WTC11 (cell line): ENCODE data around the gene PANX2. TPM values are rescaled to one million over a fixed set of nuclear protein-coding genes. Genes with fewer than 3 reads are reported as not detected.

ENCODE experiments used
- ATAC-seq: fragments of 200-7000 bp; cut with Tn5 transposase; 2 replicates; pipeline ENCODE4 v1.10.0; 2021; ENCODE audit warnings: mild to moderate bottlenecking, moderate library complexity
- CTCF ChIA-PET: fragments of 300-600 bp; sonication (Branson Sonifier 250); formaldehyde crosslinking; loops from one replicate; lab custom pipeline; 2021; ENCODE audit warnings: antibody characterized with exemption; lab: Charles Lee
- POLR2A ChIA-PET: fragments of 350-600 bp; sonication (Branson Sonifier 250); formaldehyde crosslinking; loops from one replicate; lab custom pipeline; 2021; ENCODE audit warnings: antibody characterized with exemption; lab: Charles Lee
- DNase-seq: peaks from one replicate; pipeline ENCODE4 v3.0.0; 2021; ENCODE audit warnings: low spot score
- H3K27ac Mint-ChIP-seq: 2 replicates; pipeline ENCODE4 v1.8.0; 2021; ENCODE audit warnings: mixed read lengths
- H3K27me3 Mint-ChIP-seq: 2 replicates; pipeline ENCODE4 v1.8.0; 2021; ENCODE audit warnings: low read depth, mild to moderate bottlenecking, moderate library complexity, mixed read lengths
- H3K36me3 Mint-ChIP-seq: 2 replicates; pipeline ENCODE4 v1.8.0; 2021; ENCODE audit warnings: mixed read lengths
- H3K4me1 Mint-ChIP-seq: 2 replicates; pipeline ENCODE4 v1.8.0; 2022; ENCODE audit warnings: mixed read lengths
- H3K4me3 Mint-ChIP-seq: 2 replicates; pipeline ENCODE4 v1.8.0; 2021; ENCODE audit warnings: mild to moderate bottlenecking, moderate library complexity, mixed read lengths
- H3K9me3 Mint-ChIP-seq: 2 replicates; pipeline ENCODE4 v1.8.0; 2021; ENCODE audit warnings: mixed read lengths
- CBFB ChIP-seq: sonication (generic); formaldehyde crosslinking; IDR thresholded peaks from 2 replicates; pipeline ENCODE4 v1.8.1; 2022; ENCODE audit warnings: mild to moderate bottlenecking, low read depth, missing genetic modification reagents
- EMX1 ChIP-seq: fragments of 250-450 bp; sonication (Bioruptor Pico); IDR thresholded peaks from 2 replicates; pipeline ENCODE4 v1.8.0; 2021; ENCODE audit warnings: mild to moderate bottlenecking
- ETV6 ChIP-seq: sonication (generic); formaldehyde crosslinking; IDR thresholded peaks from 2 replicates; pipeline ENCODE4 v1.8.1; 2022; ENCODE audit warnings: mild to moderate bottlenecking, missing genetic modification reagents
- FOXP1 ChIP-seq: sonication (generic); formaldehyde crosslinking; IDR thresholded peaks from 2 replicates; pipeline ENCODE4 v1.8.0; 2022; ENCODE audit warnings: missing genetic modification reagents, mild to moderate bottlenecking, moderate library complexity, borderline replicate concordance
- HMGA2 ChIP-seq: fragments of 250-450 bp; sonication (Bioruptor Pico); IDR thresholded peaks from 2 replicates; pipeline ENCODE4 v1.4.0; 2021; ENCODE audit warnings: mild to moderate bottlenecking, moderate library complexity
- RORB ChIP-seq: fragments of 250-450 bp; sonication (Bioruptor Pico); IDR thresholded peaks from 2 replicates; pipeline ENCODE4 v1.9.0; 2021; ENCODE audit warnings: mild to moderate bottlenecking
- SOX15 ChIP-seq: fragments of 250-450 bp; sonication (Bioruptor Pico); IDR thresholded peaks from 2 replicates; pipeline ENCODE4 v1.9.0; 2021; ENCODE audit warnings: mild to moderate bottlenecking
- TEAD4 ChIP-seq: sonication (generic); formaldehyde crosslinking; IDR thresholded peaks from 2 replicates; pipeline ENCODE4 v1.8.0; 2022; ENCODE audit warnings: mild to moderate bottlenecking, missing genetic modification reagents
- TP53 ChIP-seq: sonication (generic); formaldehyde crosslinking; IDR thresholded peaks from 2 replicates; pipeline ENCODE4 v1.8.1; 2023; ENCODE audit warnings: mild to moderate bottlenecking, missing genetic modification reagents
- ZNF121 ChIP-seq: sonication (generic); formaldehyde crosslinking; IDR thresholded peaks from 2 replicates; pipeline ENCODE4 v1.8.0; 2023; ENCODE audit warnings: missing genetic modification reagents
- total RNA-seq: library from RNA; stranded (reverse); gene quantifications from 3 replicates; pipeline ENCODE4 v1.2.3, GENCODE V29; 2021
- TF ChIP-seq, protein P1 (sequence below): sonication (generic); formaldehyde crosslinking; IDR thresholded peaks from 2 replicates; pipeline ENCODE4 v1.8.1; 2022; ENCODE audit warnings: low read depth, missing genetic modification reagents, borderline replicate concordance
- TF ChIP-seq, protein P2 (sequence below): sonication (generic); formaldehyde crosslinking; IDR thresholded peaks from 2 replicates; pipeline ENCODE4 v1.8.0; 2022; ENCODE audit warnings: missing genetic modification reagents
- TF ChIP-seq, protein P3 (sequence below): fragments of 200-600 bp; IDR thresholded peaks from 2 replicates; pipeline ENCODE4 v1.8.0; 2022; ENCODE audit warnings: antibody characterized with exemption
- TF ChIP-seq, protein P4 (sequence below): sonication (generic); formaldehyde crosslinking; IDR thresholded peaks from 2 replicates; pipeline ENCODE4 v1.8.0; 2022; ENCODE audit warnings: mild to moderate bottlenecking, missing genetic modification reagents
- TF ChIP-seq, protein P5 (sequence below): fragments of 250-450 bp; sonication (Bioruptor Pico); IDR thresholded peaks from 2 replicates; pipeline ENCODE4 v1.9.0; 2021; ENCODE audit warnings: mild to moderate bottlenecking

Gene PANX2
- total RNA-seq, 1 experiment from 2014 or later, result 10.2 TPM

DNA sequence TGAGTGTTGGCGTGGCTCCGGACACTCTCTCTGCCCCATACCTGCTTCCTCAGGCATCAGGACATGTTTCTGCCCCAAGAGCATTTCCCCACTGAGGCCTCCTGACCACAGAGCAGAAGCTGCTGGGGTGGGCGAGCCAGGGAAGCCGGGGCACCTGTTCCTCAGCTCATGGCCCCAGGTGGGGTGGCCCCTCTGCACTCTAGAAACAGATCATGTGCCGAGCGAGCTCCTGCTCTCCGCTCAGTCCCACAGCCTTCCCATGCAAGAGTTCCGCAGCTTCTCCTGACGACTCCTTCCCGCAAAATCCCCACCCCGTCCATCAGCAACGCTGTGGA is 22.4 kb upstream of the PANX2 start:
- ATAC-seq (no peak), DNase-seq (no peak)
- Mint-ChIP-seq H3K36me3 (no peaks in the 10 kb centered on the region), H3K4me3 (no peak overlapping the region), H3K27me3 (no peaks in the 10 kb centered on the region), H3K27ac (no peak overlapping the region), H3K9me3 (no peaks in the 10 kb centered on the region), H3K4me1 (0 out of 2 replicates have a peak, but pooled peaks cover 2% of the 10 kb centered on the region)
- ChIA-PET CTCF (interaction anchor here (0.7 to 2.7 kb wide), 12 partner anchors 11 to 552 kb away, joined by 3 to 14 read pairs (median 6); partner anchors contain the start of gene TUBGCP6), POLR2A (no interaction called here)
- TF ChIP-seq TEAD4 (CRISPR knock-in tag) (no peak), CBFB (CRISPR knock-in tag) (no peak), RORB (CRISPR knock-in tag) (no peak), TP53 (CRISPR knock-in tag) (no peak), ETV6 (CRISPR knock-in tag) (no peak), SOX15 (CRISPR knock-in tag) (no peak), HMGA2 (CRISPR knock-in tag) (no peak), FOXP1 (CRISPR knock-in tag) (no peak), ZNF121 (CRISPR knock-in tag) (no peak), EMX1 (CRISPR knock-in tag) (no peak)
- TF ChIP-seq, protein P1, sequence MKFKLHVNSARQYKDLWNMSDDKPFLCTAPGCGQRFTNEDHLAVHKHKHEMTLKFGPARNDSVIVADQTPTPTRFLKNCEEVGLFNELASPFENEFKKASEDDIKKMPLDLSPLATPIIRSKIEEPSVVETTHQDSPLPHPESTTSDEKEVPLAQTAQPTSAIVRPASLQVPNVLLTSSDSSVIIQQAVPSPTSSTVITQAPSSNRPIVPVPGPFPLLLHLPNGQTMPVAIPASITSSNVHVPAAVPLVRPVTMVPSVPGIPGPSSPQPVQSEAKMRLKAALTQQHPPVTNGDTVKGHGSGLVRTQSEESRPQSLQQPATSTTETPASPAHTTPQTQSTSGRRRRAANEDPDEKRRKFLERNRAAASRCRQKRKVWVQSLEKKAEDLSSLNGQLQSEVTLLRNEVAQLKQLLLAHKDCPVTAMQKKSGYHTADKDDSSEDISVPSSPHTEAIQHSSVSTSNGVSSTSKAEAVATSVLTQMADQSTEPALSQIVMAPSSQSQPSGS (CRISPR knock-in tag), result no peak
- TF ChIP-seq, protein P2, sequence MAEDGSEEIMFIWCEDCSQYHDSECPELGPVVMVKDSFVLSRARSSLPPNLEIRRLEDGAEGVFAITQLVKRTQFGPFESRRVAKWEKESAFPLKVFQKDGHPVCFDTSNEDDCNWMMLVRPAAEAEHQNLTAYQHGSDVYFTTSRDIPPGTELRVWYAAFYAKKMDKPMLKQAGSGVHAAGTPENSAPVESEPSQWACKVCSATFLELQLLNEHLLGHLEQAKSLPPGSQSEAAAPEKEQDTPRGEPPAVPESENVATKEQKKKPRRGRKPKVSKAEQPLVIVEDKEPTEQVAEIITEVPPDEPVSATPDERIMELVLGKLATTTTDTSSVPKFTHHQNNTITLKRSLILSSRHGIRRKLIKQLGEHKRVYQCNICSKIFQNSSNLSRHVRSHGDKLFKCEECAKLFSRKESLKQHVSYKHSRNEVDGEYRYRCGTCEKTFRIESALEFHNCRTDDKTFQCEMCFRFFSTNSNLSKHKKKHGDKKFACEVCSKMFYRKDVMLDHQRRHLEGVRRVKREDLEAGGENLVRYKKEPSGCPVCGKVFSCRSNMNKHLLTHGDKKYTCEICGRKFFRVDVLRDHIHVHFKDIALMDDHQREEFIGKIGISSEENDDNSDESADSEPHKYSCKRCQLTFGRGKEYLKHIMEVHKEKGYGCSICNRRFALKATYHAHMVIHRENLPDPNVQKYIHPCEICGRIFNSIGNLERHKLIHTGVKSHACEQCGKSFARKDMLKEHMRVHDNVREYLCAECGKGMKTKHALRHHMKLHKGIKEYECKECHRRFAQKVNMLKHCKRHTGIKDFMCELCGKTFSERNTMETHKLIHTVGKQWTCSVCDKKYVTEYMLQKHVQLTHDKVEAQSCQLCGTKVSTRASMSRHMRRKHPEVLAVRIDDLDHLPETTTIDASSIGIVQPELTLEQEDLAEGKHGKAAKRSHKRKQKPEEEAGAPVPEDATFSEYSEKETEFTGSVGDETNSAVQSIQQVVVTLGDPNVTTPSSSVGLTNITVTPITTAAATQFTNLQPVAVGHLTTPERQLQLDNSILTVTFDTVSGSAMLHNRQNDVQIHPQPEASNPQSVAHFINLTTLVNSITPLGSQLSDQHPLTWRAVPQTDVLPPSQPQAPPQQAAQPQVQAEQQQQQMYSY (CRISPR knock-in tag), result no peak

DNA sequence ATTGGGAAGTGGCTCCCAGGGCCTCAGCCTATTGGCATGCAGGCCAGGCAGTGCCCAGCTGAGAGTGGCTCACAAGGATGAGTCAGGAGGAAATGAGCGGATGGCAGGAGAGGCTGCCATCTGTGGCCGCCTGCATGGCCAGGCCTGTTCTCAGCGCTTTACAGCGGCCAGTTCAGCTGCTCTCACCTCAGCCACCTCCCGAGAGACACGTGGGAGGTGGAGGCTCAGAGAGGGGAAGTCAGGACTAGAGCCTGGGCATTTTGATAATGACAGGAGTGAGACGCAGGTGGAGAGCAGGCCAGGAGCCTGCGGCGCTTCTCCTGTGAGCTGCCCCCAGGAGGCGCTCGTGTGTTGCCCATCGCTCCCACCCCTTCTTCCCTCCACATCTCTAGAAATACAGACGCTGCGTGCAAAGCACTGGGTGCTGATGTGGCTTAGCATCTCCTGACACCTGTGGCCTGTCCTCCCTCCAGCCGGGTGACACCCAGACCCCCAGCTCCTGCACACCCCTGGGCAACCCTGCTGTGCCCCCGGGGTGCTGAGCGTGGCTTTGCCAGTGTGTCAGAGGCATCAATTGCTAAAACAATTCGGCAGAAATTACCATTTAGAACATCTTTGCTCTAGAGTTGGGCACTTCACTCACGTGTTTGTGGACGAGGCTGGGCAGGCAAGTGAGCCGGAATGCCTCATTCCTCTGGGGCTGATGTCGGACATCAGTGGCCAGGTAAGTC is 21.4 kb upstream of the PANX2 start:
- no peaks in the 10 kb centered on the region for H3K36me3 Mint-ChIP-seq
- H3K4me1 Mint-ChIP-seq, result 0 out of 2 replicates have a peak, but pooled peaks cover 2% of the 10 kb centered on the region
- H3K9me3 Mint-ChIP-seq, result no peaks in the 10 kb centered on the region
- CTCF ChIA-PET, result interaction anchor here (0.6 to 2.7 kb wide), 29 partner anchors 9 to 1329 kb away, joined by 3 to 19 read pairs (median 4); partner anchors contain the start of genes MAPK12, MLC1 and TUBGCP6
- DNase-seq, result peak; percentile 74
- POLR2A ChIA-PET, result no interaction called here
- TF ChIP-seq, protein P3, sequence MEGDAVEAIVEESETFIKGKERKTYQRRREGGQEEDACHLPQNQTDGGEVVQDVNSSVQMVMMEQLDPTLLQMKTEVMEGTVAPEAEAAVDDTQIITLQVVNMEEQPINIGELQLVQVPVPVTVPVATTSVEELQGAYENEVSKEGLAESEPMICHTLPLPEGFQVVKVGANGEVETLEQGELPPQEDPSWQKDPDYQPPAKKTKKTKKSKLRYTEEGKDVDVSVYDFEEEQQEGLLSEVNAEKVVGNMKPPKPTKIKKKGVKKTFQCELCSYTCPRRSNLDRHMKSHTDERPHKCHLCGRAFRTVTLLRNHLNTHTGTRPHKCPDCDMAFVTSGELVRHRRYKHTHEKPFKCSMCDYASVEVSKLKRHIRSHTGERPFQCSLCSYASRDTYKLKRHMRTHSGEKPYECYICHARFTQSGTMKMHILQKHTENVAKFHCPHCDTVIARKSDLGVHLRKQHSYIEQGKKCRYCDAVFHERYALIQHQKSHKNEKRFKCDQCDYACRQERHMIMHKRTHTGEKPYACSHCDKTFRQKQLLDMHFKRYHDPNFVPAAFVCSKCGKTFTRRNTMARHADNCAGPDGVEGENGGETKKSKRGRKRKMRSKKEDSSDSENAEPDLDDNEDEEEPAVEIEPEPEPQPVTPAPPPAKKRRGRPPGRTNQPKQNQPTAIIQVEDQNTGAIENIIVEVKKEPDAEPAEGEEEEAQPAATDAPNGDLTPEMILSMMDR, result peak; percentile 88
- TF ChIP-seq, protein P4, sequence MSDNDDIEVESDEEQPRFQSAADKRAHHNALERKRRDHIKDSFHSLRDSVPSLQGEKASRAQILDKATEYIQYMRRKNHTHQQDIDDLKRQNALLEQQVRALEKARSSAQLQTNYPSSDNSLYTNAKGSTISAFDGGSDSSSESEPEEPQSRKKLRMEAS (CRISPR knock-in tag), result 0 out of 2 replicates have a peak, but pooled peaks have one; percentile 6
- TF ChIP-seq, protein P5, sequence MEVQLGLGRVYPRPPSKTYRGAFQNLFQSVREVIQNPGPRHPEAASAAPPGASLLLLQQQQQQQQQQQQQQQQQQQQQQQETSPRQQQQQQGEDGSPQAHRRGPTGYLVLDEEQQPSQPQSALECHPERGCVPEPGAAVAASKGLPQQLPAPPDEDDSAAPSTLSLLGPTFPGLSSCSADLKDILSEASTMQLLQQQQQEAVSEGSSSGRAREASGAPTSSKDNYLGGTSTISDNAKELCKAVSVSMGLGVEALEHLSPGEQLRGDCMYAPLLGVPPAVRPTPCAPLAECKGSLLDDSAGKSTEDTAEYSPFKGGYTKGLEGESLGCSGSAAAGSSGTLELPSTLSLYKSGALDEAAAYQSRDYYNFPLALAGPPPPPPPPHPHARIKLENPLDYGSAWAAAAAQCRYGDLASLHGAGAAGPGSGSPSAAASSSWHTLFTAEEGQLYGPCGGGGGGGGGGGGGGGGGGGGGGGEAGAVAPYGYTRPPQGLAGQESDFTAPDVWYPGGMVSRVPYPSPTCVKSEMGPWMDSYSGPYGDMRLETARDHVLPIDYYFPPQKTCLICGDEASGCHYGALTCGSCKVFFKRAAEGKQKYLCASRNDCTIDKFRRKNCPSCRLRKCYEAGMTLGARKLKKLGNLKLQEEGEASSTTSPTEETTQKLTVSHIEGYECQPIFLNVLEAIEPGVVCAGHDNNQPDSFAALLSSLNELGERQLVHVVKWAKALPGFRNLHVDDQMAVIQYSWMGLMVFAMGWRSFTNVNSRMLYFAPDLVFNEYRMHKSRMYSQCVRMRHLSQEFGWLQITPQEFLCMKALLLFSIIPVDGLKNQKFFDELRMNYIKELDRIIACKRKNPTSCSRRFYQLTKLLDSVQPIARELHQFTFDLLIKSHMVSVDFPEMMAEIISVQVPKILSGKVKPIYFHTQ, result no peak
- peak; percentile 89 for ATAC-seq
- no peaks in the 10 kb centered on the region for H3K27me3 Mint-ChIP-seq
- H3K4me3 Mint-ChIP-seq, result no peak overlapping the region
- H3K27ac Mint-ChIP-seq, result no peak overlapping the region
